Measurements from ENCODE around the gene ERI2.

The ERI2 gene

DNA sequence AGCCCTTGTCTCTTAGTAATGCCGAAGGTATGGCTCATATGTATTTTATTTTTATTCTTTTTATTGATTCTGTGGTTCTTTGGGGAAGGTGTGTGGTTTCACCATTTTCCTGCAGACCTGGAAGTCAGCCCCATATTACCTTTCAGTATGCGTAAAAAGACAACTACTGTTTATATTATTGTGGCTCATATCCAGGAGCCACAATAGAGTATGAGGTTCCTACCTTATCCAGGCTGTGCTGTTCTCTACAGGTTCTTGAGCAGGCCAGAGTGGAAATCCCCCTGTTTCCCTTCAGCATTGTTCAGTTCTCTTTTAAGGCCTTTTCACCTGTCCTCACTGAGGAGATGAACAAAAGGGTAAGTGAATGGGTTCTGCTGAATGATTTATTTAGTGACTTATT is 33.2 kb upstream of the ERI2 start:
- H3K4me3 ChIP-seq (ENCODE audit: low read length) = no peak overlapping the region
- H3K9me2 ChIP-seq (replicated peaks; ENCODE audit: insufficient read depth, low read length) = no peaks in the 10 kb centered on the region
- no peaks in the 10 kb centered on the region for H3F3A ChIP-seq (ENCODE audit: insufficient read depth, low read length)
- peaks cover 4% of the 10 kb centered on the region; the same call in 1 of the 2 replicates for H3K4me1 ChIP-seq (ENCODE audit: low read length)
- no peak for DNase-seq
- no peak overlapping the region for H2AFZ ChIP-seq (ENCODE audit: low read length)
- no peak overlapping the region for H3K4me2 ChIP-seq (ENCODE audit: low read depth, low read length)
- H3K27me3 ChIP-seq (replicated peaks; ENCODE audit: insufficient read depth, low read length) = no peaks in the 10 kb centered on the region
- TF ChIP-seq EZH2phosphoT487 (IDR thresholded peaks at IDR 0.05; ENCODE audit: low read length) = no peak
- no peak for TF ChIP-seq EZH2 (optimal IDR thresholded peaks at IDR 0.05; ENCODE audit: low read depth, low read length)
- no peak for TF ChIP-seq CTCF (IDR thresholded peaks at IDR 0.05; ENCODE audit: low read length)
- no peak overlapping the region for H3K9ac ChIP-seq (ENCODE audit: low read length)
- H3K27ac ChIP-seq (ENCODE audit: low read length) = no peak overlapping the region
- H4K20me1 ChIP-seq (ENCODE audit: insufficient read depth, low read length) = no peaks in the 10 kb centered on the region
- no peaks in the 10 kb centered on the region for H3K36me3 ChIP-seq (replicated peaks; ENCODE audit: insufficient read depth, low read length)
- H3K9me3 ChIP-seq (replicated peaks; ENCODE audit: insufficient read depth, low read length) = no peaks in the 10 kb centered on the region
- no peaks in the 10 kb centered on the region for H3K79me2 ChIP-seq (ENCODE audit: low read length)

- no peak overlapping the region for H3K4me2 ChIP-seq (ENCODE audit: low read depth, low read length)
- no peaks in the 10 kb centered on the region for H4K20me1 ChIP-seq (ENCODE audit: insufficient read depth, low read length)
- H3K4me1 ChIP-seq (ENCODE audit: low read length) = peaks cover 4% of the 10 kb centered on the region; the same call in 1 of the 2 replicates
- H3K36me3 ChIP-seq (replicated peaks; ENCODE audit: insufficient read depth, low read length) = no peaks in the 10 kb centered on the region
- H3F3A ChIP-seq (ENCODE audit: insufficient read depth, low read length) = no peaks in the 10 kb centered on the region
- no peaks in the 10 kb centered on the region for H3K9me3 ChIP-seq (replicated peaks; ENCODE audit: insufficient read depth, low read length)
- H3K79me2 ChIP-seq (ENCODE audit: low read length) = no peaks in the 10 kb centered on the region
- H3K9ac ChIP-seq (ENCODE audit: low read length) = no peak overlapping the region
- no peak overlapping the region for H3K27ac ChIP-seq (ENCODE audit: low read length)
- H3K9me2 ChIP-seq (replicated peaks; ENCODE audit: insufficient read depth, low read length) = no peaks in the 10 kb centered on the region
- no peak overlapping the region for H3K4me3 ChIP-seq (ENCODE audit: low read length)
- H2AFZ ChIP-seq (ENCODE audit: low read length) = no peak overlapping the region
- H3K27me3 ChIP-seq (replicated peaks; ENCODE audit: insufficient read depth, low read length) = no peaks in the 10 kb centered on the region
- no peak for DNase-seq
- TF ChIP-seq CTCF (IDR thresholded peaks at IDR 0.05; ENCODE audit: low read length) (no peak), EZH2phosphoT487 (IDR thresholded peaks at IDR 0.05; ENCODE audit: low read length) (no peak), EZH2 (optimal IDR thresholded peaks at IDR 0.05; ENCODE audit: low read depth, low read length) (no peak)
Observed at GRCh38 chr16:20838240-20838639, 32.0 kb upstream of the ERI2 start.

DNA sequence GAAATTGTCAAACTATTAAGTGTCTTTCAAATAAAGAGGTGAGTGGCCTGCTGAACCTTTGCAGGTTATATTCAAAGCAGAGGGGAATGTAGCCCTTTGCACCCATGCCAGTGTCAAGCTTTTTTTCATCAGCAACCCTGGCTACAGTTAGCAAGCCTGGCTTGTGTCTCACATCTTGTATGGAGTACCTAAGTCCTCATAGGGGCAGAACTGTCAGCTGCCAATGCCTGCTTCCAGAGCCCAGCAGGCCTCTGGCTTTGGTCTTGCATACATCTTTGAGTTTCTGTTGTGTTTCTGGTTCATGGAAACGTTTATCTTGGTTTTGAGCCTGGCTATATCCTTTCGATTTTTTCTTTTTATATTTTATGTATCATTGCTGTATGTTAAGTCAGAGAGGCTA is 26.8 kb upstream of the ERI2 start:
- Histone ChIP-seq H3K4me1 (ENCODE audit: low read length) (no peaks in the 10 kb centered on the region), H3K4me3 (ENCODE audit: low read length) (no peak overlapping the region), H2AFZ (ENCODE audit: low read length) (no peak overlapping the region), H3K4me2 (ENCODE audit: low read depth, low read length) (no peak overlapping the region), H3K27ac (ENCODE audit: low read length) (no peak overlapping the region), H4K20me1 (ENCODE audit: insufficient read depth, low read length) (no peaks in the 10 kb centered on the region), H3K36me3 (replicated peaks; ENCODE audit: insufficient read depth, low read length) (no peaks in the 10 kb centered on the region), H3F3A (ENCODE audit: insufficient read depth, low read length) (no peaks in the 10 kb centered on the region), H3K9me2 (replicated peaks; ENCODE audit: insufficient read depth, low read length) (no peaks in the 10 kb centered on the region), H3K9ac (ENCODE audit: low read length) (no peak overlapping the region), H3K9me3 (replicated peaks; ENCODE audit: insufficient read depth, low read length) (no peaks in the 10 kb centered on the region), H3K79me2 (ENCODE audit: low read length) (no peaks in the 10 kb centered on the region), H3K27me3 (replicated peaks; ENCODE audit: insufficient read depth, low read length) (no peaks in the 10 kb centered on the region)
- no peak for TF ChIP-seq CTCF (IDR thresholded peaks at IDR 0.05; ENCODE audit: low read length)
- no peak for TF ChIP-seq EZH2 (optimal IDR thresholded peaks at IDR 0.05; ENCODE audit: low read depth, low read length)
- TF ChIP-seq EZH2phosphoT487 (IDR thresholded peaks at IDR 0.05; ENCODE audit: low read length) = no peak
- DNase-seq = no peak
